Activated naive CD4-positive, alpha-beta T cell treated with anti-CD3 and anti-CD28 coated beads, Interleukin-2, amount 10 ng/mL, durations not matched to agents 7 days and 5 days (primary cell): ENCODE measurements around the gene WNK2.

ENCODE experiments used
- CTCF ChIA-PET: fragments of 350-600 bp; sonication (Branson Sonifier 250); formaldehyde crosslinking; loops from one replicate; lab custom pipeline; 2021; ENCODE audit warnings: antibody characterized with exemption; lab: Charles Lee
- DNase-seq: peaks from one replicate; pipeline ENCODE4 v3.0.0-alpha.2; 2020
- H3K27ac Mint-ChIP-seq: one replicate; pipeline ENCODE4 v1.8.0; 2021; ENCODE audit warnings: mild to moderate bottlenecking, moderate library complexity, mixed read lengths
- H3K27me3 Mint-ChIP-seq: one replicate; pipeline ENCODE4 v1.8.0; 2021; ENCODE audit warnings: mild to moderate bottlenecking, mixed read lengths
- H3K36me3 Mint-ChIP-seq: one replicate; pipeline ENCODE4 v1.8.0; 2021; ENCODE audit warnings: mixed read lengths
- H3K4me1 Mint-ChIP-seq: one replicate; pipeline ENCODE4 v1.8.0; 2021; ENCODE audit warnings: mixed read lengths
- H3K4me3 Mint-ChIP-seq: one replicate; pipeline ENCODE4 v1.8.0; 2021; ENCODE audit warnings: mild to moderate bottlenecking, moderate library complexity, mixed read lengths
- H3K9me3 Mint-ChIP-seq: one replicate; pipeline ENCODE4 v1.8.0; 2021; ENCODE audit warnings: mixed read lengths

The WNK2 gene

DNA sequence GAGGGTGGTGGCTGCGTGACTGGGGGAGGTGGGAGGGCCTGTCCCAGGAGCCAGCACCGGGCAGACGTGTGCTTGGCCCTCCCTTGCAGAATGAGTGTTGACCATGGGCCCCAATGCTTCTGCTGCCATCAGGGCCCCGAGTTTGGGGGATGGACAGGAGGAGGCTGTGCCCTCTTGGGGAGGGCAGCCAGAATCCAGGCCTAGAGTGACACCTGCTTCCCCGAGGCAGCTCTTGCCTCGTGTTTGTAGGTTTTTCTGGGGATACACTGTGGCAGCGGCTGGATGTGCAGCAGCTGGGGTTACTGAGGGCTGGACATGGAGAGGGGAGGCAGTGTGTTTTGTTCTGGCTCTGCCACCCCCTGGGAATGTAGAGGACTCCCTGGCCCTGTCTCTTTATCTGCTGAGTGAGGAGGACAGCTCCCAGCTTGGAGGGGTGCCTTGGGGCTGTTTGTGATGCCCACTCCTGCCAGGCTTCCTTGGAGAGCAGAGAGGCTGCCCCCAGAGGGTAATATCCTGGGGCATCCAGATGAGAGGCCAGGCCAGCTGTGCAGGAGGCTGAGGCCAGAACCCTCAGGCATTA is 22.7 kb downstream of the WNK2 start:
- H3K36me3 Mint-ChIP-seq = no peaks in the 10 kb centered on the region
- H3K27me3 Mint-ChIP-seq = peaks cover 8% of the 10 kb centered on the region
- H3K9me3 Mint-ChIP-seq = peaks cover 7% of the 10 kb centered on the region
- no peak overlapping the region for H3K4me3 Mint-ChIP-seq
- CTCF ChIA-PET = no interaction called here
- DNase-seq = no peak
- no peak overlapping the region for H3K27ac Mint-ChIP-seq
- peaks cover 4% of the 10 kb centered on the region for H3K4me1 Mint-ChIP-seq

DNA sequence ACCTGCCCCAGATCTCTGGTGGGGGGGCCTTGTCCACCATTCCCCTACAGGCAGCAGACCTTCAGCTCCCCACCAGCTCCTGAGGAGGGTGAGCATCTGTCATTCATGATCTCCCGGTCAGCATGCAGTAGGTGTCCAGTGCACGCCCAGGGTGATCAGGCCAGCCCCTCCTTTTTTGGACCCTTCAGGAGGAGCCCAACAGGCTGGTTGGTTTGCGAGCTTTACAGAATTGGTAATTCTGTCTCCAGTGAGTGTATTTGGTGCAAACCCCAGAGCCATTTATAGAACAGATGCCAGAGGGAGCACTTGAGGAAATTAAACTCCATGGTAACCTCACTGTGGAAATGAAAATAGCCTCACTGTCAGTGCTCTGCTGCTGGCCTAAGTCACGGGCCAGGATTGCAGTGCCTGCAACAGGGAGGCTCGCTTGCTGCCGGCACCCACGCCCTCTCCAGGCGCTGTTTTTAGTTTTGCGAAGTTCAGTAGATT is 23.4 kb downstream of the WNK2 start:
- no peak overlapping the region for H3K4me3 Mint-ChIP-seq
- DNase-seq = no peak
- H3K27ac Mint-ChIP-seq = no peak overlapping the region
- CTCF ChIA-PET = no interaction called here
- H3K27me3 Mint-ChIP-seq = peaks cover 10% of the 10 kb centered on the region
- peaks cover 7% of the 10 kb centered on the region for H3K9me3 Mint-ChIP-seq
- no peaks in the 10 kb centered on the region for H3K36me3 Mint-ChIP-seq
- H3K4me1 Mint-ChIP-seq = peaks cover 4% of the 10 kb centered on the region

DNA sequence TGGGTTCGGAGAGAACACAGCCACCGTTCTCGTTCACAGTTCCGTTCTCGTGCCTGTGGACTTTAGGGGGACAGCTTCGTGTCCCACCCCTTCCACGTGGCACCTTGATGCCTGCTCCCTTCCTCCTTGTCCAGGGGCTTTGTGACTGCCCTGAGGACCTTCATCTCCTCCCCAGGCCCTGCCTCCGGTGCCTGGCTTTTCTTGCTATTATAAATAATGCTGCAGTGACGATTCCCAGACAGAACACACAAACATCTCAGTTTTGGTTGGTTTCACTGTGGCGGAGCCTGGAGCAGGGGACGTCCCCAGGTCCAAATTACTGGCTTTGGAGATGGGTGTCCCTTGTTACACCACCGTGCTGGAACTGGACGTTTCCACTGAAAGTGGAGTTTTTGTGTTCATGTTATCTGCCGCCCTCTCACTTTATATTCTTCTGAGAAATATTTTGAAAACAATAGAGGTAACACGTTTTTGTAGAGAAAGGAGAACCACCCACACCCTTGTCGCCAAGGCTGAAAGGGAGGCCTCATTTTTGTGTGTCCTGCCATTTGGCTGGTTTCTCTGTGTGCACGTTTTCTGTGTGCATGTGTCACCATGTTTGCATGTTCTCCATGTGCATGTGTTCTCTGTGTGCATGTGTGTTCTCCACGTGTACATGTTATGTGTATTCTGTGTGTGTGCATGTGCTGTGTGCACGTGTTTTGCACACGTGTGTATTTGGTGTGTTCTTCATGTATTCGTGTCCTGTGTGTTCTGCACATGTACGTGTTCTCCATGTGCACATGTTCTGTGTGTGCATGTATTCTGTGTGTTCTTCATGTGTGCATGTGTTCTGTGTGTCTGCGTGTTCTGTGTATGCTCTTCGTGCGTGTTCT is 24.2 kb downstream of the WNK2 start:
- Mint-ChIP-seq H3K9me3 (peaks cover 7% of the 10 kb centered on the region), H3K4me3 (no peak overlapping the region), H3K36me3 (no peaks in the 10 kb centered on the region), H3K27me3 (peaks cover 13% of the 10 kb centered on the region), H3K4me1 (peaks cover 4% of the 10 kb centered on the region), H3K27ac (no peak overlapping the region)
- DNase-seq = no peak
- CTCF ChIA-PET = no interaction called here

DNA sequence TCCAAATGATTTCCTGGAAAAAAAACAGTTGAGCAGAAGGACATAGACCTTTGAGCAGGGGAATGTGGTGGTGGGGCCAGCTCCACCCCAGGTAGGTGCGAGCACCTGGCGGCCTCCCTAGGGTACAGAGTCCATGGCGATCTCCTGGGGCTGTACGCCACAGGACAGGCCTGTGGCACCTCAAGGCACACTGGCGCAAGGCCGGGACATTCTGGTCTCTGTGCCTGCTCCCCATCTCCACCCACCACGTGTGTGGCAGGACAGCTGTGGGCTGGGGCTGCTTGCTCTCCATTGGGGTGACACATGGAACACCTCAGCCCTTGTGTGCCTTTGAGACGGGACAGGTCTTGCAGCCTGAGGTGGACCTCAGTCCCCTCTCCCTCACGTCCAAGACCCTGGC is 25.2 kb downstream of the WNK2 start:
- Mint-ChIP-seq H3K27ac (no peak overlapping the region), H3K9me3 (peaks cover 7% of the 10 kb centered on the region), H3K4me1 (peaks cover 4% of the 10 kb centered on the region), H3K36me3 (no peaks in the 10 kb centered on the region), H3K27me3 (peaks cover 12% of the 10 kb centered on the region), H3K4me3 (no peak overlapping the region)
- DNase-seq = no peak
- CTCF ChIA-PET = interaction anchor here (1.1 kb wide), 1 partner anchor 13 kb away, joined by 3 read pairs; no protein-coding TSS in a partner anchor

DNA sequence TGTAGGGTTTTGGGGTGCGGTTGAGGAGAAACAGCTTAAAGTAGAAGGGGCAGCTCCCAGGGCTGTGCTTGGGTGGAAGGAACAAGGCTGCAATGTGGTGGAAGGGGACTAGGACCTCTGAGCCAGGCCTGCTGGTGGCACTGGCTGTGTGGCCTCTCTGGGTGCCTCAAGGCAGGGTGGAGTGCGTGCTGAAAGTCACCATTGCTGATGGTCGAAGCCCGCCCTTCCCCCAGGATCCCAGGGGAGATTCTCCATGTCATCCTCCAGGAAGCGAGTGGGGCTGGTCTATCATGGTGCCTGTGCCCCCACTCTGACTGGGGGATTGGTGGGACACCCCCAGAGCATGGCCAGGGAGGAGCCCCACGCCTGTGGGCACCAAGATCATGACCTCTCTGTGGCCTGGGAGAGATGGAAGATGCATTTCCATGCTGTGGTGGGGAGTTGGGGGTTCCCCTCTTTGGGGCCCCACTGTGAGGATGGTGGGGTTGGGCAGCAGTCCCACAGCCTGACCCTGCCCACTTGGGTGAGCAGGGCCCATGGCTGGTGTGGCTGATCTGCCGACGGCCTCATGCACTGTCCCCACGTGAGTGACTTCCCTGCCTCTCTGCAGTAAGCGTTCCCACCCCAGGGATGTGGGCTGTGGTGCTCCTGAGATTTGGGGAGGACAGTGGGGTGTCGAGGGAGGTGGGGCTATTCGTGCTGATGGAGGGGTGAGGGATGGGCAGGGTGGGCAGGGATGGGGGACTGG is 25.8 kb downstream of the WNK2 start:
- Mint-ChIP-seq H3K4me1 (peaks cover 2% of the 10 kb centered on the region), H3K27me3 (peaks cover 10% of the 10 kb centered on the region), H3K4me3 (no peak overlapping the region), H3K27ac (no peak overlapping the region), H3K9me3 (peaks cover 7% of the 10 kb centered on the region), H3K36me3 (no peaks in the 10 kb centered on the region)
- CTCF ChIA-PET = interaction anchor here (1.1 kb wide), 1 partner anchor 14 kb away, joined by 3 read pairs; no protein-coding TSS in a partner anchor
- no peak for DNase-seq

DNA sequence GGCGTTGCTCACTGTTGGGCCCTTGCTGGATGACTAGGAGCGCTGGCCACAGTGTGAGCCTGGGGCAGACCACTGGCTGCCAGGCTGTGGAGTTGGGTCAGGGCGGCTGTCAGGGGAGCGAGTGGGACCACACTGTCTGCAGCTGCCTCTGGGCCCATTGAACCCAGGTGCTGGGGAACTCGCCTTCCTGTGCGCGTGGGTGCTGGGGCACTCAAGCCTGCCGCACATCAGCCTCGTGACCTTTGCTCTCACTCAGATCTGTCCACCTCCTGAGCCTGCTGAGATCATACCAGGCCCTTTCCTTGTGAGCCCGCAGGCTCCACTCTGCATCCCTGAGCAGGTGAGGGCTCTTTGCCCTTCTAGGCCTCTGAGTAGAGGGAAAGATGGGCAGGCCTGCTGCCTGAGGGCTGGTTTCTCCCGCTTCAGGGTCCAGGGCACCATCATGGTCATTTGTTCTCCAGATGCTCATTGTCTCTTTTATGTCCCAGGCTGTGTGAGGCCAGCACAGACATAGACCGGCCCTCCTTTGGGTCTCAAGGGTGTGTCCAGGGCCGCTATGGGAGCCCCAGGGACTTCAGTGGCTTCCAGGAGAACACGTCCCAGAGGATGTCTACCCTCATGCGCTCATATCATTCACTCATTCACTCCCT is 26.5 kb downstream of the WNK2 start:
- no peaks in the 10 kb centered on the region for H3K4me1 Mint-ChIP-seq
- H3K36me3 Mint-ChIP-seq = no peaks in the 10 kb centered on the region
- peaks cover 9% of the 10 kb centered on the region for H3K27me3 Mint-ChIP-seq
- H3K4me3 Mint-ChIP-seq = no peak overlapping the region
- no peak overlapping the region for H3K27ac Mint-ChIP-seq
- CTCF ChIA-PET = no interaction called here
- DNase-seq = no peak
- H3K9me3 Mint-ChIP-seq = peaks cover 8% of the 10 kb centered on the region

DNA sequence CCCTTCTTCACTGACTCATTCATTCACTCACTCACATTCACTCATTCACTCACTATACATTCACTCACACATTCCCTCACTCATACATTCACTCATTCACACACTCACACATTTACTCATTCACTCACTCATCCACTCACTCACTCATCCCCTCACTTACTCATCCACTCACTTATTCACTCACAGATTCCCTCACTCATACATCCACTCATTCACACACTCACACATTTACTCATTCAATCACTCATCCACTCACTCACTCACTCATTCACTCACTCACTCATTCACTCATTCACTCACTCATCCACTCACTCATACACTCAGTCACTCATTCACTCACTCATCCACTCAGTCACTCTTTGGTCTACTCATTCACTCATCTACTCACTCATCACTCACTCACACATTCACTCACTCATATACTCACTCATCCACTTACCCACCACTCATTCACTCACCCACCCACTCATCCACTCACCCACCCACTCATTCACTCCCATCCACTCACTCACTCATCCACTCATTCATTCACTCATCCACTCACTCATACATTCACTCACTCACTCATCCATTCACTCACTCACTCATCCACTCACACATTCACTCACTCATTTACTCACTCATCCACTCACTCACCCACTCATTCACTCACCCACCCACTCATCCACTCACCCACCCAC is 27.2 kb downstream of the WNK2 start:
- peaks cover 9% of the 10 kb centered on the region for H3K27me3 Mint-ChIP-seq
- H3K27ac Mint-ChIP-seq = no peak overlapping the region
- no peak for DNase-seq
- CTCF ChIA-PET = no interaction called here
- H3K4me1 Mint-ChIP-seq = no peaks in the 10 kb centered on the region
- H3K4me3 Mint-ChIP-seq = no peak overlapping the region
- H3K36me3 Mint-ChIP-seq = no peaks in the 10 kb centered on the region
- peaks cover 8% of the 10 kb centered on the region for H3K9me3 Mint-ChIP-seq

DNA sequence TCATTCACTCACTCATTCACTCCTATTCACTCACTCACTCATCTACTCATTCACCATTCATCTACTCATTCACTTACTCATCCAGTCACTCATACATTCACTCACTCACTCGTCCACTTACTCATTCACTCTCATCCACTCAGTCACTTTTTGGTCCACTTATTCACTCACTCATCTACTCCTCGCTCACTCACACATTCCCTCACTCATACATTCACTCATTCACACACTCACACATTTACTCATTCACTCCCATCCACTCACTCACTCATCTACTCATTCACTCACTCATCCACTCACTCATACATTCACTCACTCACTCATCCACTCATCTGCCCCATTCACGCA is 27.7 kb downstream of the WNK2 start:
- Mint-ChIP-seq H3K4me3 (no peak overlapping the region), H3K27ac (no peak overlapping the region), H3K36me3 (no peaks in the 10 kb centered on the region), H3K9me3 (peaks cover 8% of the 10 kb centered on the region), H3K4me1 (no peaks in the 10 kb centered on the region), H3K27me3 (peaks cover 9% of the 10 kb centered on the region)
- CTCF ChIA-PET = no interaction called here
- no peak for DNase-seq

DNA sequence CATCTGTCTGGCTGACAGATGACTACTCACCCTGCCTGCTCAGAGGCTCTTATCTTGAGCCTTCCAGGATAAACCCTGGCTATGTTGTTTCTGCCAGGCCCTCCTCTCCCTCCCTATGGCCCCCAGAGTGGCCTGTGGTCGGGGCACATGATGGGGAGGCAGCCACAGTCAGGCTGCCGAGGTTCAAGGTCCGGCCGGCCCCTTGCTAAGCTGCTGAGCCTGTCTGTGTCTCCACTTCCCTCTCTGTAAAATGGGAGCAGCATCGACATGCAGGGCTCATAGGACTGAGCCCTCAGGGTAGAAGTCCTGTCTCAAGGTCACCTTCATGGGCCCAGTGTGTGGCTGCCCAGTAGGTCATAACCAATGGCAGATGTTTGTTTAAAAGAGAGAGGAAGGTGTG is 28.5 kb downstream of the WNK2 start:
- CTCF ChIA-PET = no interaction called here
- Mint-ChIP-seq H3K4me1 (no peaks in the 10 kb centered on the region), H3K27ac (no peak overlapping the region), H3K36me3 (no peaks in the 10 kb centered on the region), H3K4me3 (no peak overlapping the region), H3K27me3 (peaks cover 9% of the 10 kb centered on the region), H3K9me3 (peaks cover 8% of the 10 kb centered on the region)
- DNase-seq = no peak

DNA sequence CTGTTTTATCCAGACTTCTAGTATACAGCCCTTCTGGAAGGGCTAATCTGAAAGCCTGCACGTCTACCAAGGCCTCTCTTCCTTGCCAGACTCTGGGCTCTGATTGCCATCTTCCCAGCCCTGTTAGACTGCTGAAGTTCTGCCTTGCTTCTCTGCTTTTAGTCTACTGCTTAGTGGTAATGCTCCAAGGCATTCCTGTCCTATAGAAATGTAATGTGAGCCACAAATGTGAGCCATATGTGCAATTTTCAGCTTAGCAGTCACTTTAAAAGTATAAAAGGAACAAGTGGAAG is 32.1 kb downstream of the WNK2 start:
- no peak for DNase-seq
- Mint-ChIP-seq H3K27ac (no peak overlapping the region), H3K9me3 (peaks cover 2% of the 10 kb centered on the region), H3K4me1 (no peaks in the 10 kb centered on the region), H3K36me3 (no peaks in the 10 kb centered on the region), H3K27me3 (peaks cover 9% of the 10 kb centered on the region), H3K4me3 (no peak overlapping the region)
- CTCF ChIA-PET = no interaction called here

DNA sequence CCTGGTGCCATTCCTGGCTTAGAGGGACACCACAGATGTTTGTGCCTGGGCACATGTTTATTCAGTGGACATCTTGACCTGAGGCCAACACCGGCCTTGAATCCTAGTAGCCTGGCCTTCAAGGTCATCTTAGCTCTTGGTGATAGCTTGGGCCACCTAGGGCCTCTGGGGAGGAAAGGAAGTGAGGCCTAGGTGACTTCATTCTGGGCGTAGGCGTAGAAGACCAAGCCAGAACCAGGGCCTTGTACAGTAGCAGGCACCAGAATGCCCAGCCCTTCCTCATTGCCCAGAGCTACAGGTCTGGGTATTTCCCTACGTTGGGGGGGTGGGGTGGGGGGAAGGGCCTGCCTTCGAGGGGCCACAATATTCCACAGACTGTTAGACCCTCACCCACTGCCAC is 33.8 kb downstream of the WNK2 start:
- Mint-ChIP-seq H3K27ac (no peak overlapping the region), H3K9me3 (peaks cover 2% of the 10 kb centered on the region), H3K4me1 (no peaks in the 10 kb centered on the region), H3K4me3 (no peak overlapping the region), H3K27me3 (peaks cover 11% of the 10 kb centered on the region), H3K36me3 (no peaks in the 10 kb centered on the region)
- CTCF ChIA-PET = no interaction called here
- DNase-seq = no peak

DNA sequence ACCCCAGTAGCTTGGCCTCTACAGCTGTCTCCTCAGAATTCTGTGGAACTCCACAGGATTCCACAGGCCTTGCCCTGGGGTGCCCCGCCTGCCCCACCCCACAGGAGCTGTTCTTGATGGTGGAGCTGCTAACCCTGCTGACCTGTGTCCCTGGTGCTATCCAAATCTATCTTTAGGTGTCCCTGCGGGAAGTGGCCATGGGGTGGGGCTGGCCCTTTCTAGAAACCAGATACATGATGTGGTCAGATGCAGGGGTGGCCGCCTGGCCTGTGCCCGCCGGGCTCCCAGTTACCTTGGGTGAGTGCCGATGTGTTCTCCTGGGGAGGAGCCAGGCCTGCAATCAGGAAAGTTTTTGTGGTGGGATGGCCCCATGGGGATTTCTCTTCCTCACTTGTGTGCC is 34.2 kb downstream of the WNK2 start:
- no peak overlapping the region for H3K27ac Mint-ChIP-seq
- no peak for DNase-seq

DNA sequence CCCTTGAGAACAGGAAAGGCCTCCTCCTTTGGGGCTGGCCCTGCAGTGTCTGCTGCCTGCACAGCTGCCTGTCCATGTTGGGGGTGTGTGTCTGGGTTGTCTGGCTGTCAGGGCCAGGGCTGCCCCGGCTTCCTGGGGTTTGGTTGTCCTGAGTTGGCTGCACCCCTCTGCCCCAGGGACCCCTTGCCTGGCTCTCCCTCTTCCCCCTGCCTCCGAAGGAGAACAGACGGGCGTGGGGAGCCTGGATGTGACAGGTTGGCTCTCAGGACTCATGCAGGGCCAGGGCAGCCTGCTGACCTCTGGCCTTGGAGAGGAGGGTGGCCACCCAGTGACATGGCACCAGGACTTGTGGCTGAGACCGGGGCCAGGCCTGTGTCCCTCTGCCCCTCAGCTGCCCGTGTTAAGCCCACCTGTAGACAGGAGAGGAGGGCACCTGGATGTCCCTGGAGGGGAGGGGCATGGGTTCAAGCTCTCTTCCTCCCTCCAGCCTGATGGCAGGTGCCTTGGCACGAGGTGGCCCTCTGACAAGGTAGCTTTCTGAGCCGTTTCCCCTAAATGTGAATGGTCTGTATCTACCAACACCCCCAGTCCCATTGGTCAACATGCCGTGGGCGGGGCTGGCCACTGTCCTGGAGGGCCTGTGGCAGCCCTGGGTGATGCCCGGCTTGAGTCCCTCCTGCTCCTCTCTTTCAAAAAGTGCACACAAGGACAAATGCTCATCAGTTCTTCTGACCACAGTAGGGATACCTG is 34.9 kb downstream of the WNK2 start:
- H3K27me3 Mint-ChIP-seq = peaks cover 11% of the 10 kb centered on the region
- no peak for DNase-seq
- no peak overlapping the region for H3K27ac Mint-ChIP-seq
- H3K4me3 Mint-ChIP-seq = no peak overlapping the region
- peaks cover 2% of the 10 kb centered on the region for H3K9me3 Mint-ChIP-seq
- H3K36me3 Mint-ChIP-seq = no peaks in the 10 kb centered on the region
- H3K4me1 Mint-ChIP-seq = no peaks in the 10 kb centered on the region
- CTCF ChIA-PET = no interaction called here

More for the DNA sequence above, 34.2 kb downstream of the WNK2 start:
- CTCF ChIA-PET = no interaction called here
- Mint-ChIP-seq H3K36me3 (no peaks in the 10 kb centered on the region), H3K27me3 (peaks cover 8% of the 10 kb centered on the region), H3K9me3 (peaks cover 2% of the 10 kb centered on the region), H3K4me1 (no peaks in the 10 kb centered on the region), H3K4me3 (no peak overlapping the region)
